ENCODE results near the gene PLEKHH3. TPM values are rescaled to one million over a fixed set of nuclear protein-coding genes. Genes with fewer than 3 reads are reported as not detected.

PLEKHH3 gene, protein sequence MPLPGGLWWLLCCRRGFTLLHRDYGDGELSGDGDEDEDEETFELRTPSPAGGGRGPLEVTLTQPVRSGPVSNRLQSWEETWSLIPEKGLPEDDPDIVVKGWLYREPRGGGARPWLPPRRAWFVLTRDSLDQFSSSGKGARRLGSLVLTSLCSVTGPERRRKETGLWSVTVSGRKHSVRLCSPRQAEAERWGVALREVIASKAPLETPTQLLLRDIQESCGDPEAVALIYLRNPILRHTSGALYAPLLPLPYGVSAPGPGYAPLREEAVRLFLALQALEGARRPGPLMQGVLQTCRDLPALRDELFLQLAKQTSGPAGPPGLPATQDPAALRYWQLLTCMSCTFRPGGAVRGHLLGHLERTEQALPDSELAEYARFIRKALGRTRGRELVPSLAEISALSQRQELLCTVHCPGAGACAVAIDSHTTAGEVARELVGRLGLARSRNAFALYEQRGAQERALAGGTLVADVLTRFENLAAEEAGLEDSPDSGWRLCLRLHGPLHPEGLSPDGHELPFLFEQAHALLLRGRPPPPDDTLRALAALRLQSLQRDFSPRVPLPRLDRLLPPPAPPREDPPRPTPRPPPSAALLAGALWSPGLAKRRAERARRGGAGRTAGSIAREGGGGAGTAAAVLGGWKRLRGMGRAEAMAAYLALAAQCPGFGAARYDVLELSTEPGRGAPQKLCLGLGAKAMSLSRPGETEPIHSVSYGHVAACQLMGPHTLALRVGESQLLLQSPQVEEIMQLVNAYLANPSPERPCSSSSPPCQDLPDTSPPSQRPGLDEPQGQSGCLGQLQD
- 21.4 and 22.3 TPM in 2 replicates for total RNA-seq (2021)
- long read RNA-seq, partial matches to known transcripts, result 0 of 7 reads
- long read RNA-seq, other reads (novel, unspliced or antisense), result 7 of 7 reads

DNA sequence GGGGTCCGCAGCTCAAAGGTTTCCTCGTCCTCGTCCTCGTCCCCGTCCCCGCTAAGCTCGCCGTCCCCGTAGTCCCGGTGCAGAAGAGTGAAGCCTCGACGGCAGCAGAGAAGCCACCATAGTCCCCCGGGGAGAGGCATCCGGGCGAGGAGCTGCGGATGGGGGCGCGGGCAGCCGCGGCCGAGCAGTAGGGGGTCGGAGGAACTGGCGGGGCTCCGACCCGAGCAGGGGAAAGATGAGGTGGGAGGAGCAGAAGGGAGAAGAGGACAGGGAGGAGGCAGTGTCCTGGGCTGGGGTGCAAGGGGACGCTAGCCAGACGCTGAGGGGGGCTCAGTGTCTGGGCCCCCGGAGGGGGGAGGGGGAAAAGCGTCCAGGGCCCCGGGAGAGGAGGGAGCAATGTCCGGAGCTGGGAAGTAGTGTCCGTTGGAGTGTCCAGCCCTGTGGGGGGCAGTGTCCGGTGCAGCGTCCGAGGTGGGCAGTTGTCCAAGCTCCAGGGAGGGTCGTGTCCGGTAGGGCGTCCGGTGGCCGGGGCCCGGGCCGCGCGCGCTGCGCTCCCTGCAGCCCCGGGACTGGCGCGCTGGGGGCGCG, at the start of gene PLEKHH3:
Gene PLEKHH3 (minus strand): TSS at position 571 of the 588 bp plus-strand sequence. CDS start 431 bp downstream, at position 140.
- H2BK120ac ChIP-seq (ENCODE audit: low read depth, low read length, poor library complexity, severe bottlenecking), result no peak within 1 kb of the TSS
- no peaks in the 10 kb centered on the region for H3K9me3 ChIP-seq (ENCODE audit: control insufficient read depth, low read depth, low read length)
- H2AK5ac ChIP-seq (ENCODE audit: insufficient read length, low read length), result no peak within 1 kb of the TSS
- WGBS (ENCODE audit: extremely low coverage, insufficient read length, low lambda C conversion rate), result no CpG with 5 or more reads among the region's 51 CpGs
- no peak within 1 kb of the TSS for H2BK20ac ChIP-seq (ENCODE audit: low read depth, low read length, poor library complexity, severe bottlenecking)
- no peak within 1 kb of the TSS for H2BK5ac ChIP-seq (ENCODE audit: insufficient read length, low read length)
- peaks cover 6% of the 10 kb centered on the region; the same call in 1 of the 2 replicates for H3K4me1 ChIP-seq (ENCODE audit: insufficient read depth, low read length)
- H2AFZ ChIP-seq (ENCODE audit: low read length), result no peak within 1 kb of the TSS
- no peak within 1 kb of the TSS for H3K14ac ChIP-seq (ENCODE audit: insufficient read depth, low read length)
- no peaks in the 10 kb centered on the region for H3K79me1 ChIP-seq (ENCODE audit: insufficient read depth, low read depth, low read length, poor library complexity, severe bottlenecking)
- no peak within 1 kb of the TSS for H4K5ac ChIP-seq (ENCODE audit: insufficient read length, low read depth, low read length)
- H3K4ac ChIP-seq (ENCODE audit: low read depth, low read length), result no peak within 1 kb of the TSS
- no peak within 1 kb of the TSS for H2BK15ac ChIP-seq (ENCODE audit: low read depth, low read length)
- peak within 1 kb of the TSS; percentile 75 for H3K18ac ChIP-seq (ENCODE audit: insufficient read length, low read depth, low read length)
- peak within 1 kb of the TSS; percentile 83 for H3K4me2 ChIP-seq (ENCODE audit: insufficient read depth, insufficient read length, low read length)
- DNase-seq, result no peak
- no peaks in the 10 kb centered on the region for H4K20me1 ChIP-seq (ENCODE audit: control insufficient read depth, insufficient read depth, insufficient read length)
- H3K79me2 ChIP-seq (ENCODE audit: insufficient read depth, low read length), result no peaks in the 10 kb centered on the region; the same call in 1 of the 2 replicates
- peaks cover 3 to 9% (median 5%) of the 10 kb centered on the region in 3 experiments; a peak in 6 of 7 replicates for H3K36me3 Mint-ChIP-seq (ENCODE audit: insufficient read depth in 1 of 3, low read depth in 3 of 3)
- peak within 1 kb of the TSS; percentile 18 for H2BK12ac ChIP-seq (ENCODE audit: insufficient read length, low read depth, low read length)
- H3K27ac Mint-ChIP-seq, result peak within 1 kb of the TSS; percentile 94 to 95 (median 94); a peak in 5 of 7 replicates
- no peak within 1 kb of the TSS for H3K23ac ChIP-seq (ENCODE audit: insufficient read length, low read depth, low read length)
- TF ChIP-seq, protein P1, sequence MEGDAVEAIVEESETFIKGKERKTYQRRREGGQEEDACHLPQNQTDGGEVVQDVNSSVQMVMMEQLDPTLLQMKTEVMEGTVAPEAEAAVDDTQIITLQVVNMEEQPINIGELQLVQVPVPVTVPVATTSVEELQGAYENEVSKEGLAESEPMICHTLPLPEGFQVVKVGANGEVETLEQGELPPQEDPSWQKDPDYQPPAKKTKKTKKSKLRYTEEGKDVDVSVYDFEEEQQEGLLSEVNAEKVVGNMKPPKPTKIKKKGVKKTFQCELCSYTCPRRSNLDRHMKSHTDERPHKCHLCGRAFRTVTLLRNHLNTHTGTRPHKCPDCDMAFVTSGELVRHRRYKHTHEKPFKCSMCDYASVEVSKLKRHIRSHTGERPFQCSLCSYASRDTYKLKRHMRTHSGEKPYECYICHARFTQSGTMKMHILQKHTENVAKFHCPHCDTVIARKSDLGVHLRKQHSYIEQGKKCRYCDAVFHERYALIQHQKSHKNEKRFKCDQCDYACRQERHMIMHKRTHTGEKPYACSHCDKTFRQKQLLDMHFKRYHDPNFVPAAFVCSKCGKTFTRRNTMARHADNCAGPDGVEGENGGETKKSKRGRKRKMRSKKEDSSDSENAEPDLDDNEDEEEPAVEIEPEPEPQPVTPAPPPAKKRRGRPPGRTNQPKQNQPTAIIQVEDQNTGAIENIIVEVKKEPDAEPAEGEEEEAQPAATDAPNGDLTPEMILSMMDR (conservative IDR thresholded peaks at IDR 0.05), result no peak
- peak within 1 kb of the TSS; percentile 14 for H3K9ac ChIP-seq (ENCODE audit: extremely low read depth, insufficient read length, low read length)
- H3K27me3 ChIP-seq (ENCODE audit: insufficient read depth, low read length), result no peaks in the 10 kb centered on the region; the same call in 1 of the 2 replicates
- H3K23me2 ChIP-seq (ENCODE audit: insufficient read length, low read depth, low read length, poor library complexity, severe bottlenecking), result peaks cover 25% of the 10 kb centered on the region
- H3K9me3 Mint-ChIP-seq, result no peaks in the 10 kb centered on the region; a peak in 2 of 5 replicates
- H3T11ph ChIP-seq (ENCODE audit: low read length), result no peak within 1 kb of the TSS
- H3K4me1 Mint-ChIP-seq, result peaks cover 31 to 42% of the 10 kb centered on the region in 2 experiments
- H3K27me3 Mint-ChIP-seq (ENCODE audit: low read depth), result peaks cover 13% of the 10 kb centered on the region
- H3K4me3 Mint-ChIP-seq, result peak within 1 kb of the TSS; percentile 82 to 92
- H4K91ac ChIP-seq (ENCODE audit: insufficient read length, low read depth, low read length), result no peak within 1 kb of the TSS
- no peak within 1 kb of the TSS for H3K56ac ChIP-seq (ENCODE audit: insufficient read length, low read depth, low read length)
- no peak within 1 kb of the TSS for H3K27ac ChIP-seq (ENCODE audit: insufficient read length, low read depth, low read length)
- no peak within 1 kb of the TSS for H4K8ac ChIP-seq (replicated peaks; ENCODE audit: insufficient read length, low read depth, low read length)
